ENCODE data around the gene RSPH4A.

Gene RSPH4A

GRCh38 chr6:116615937-116616736, at the start of gene RSPH4A:
RSPH4A (plus strand) TSS chr6:116616479; CDS start chr6:116616624, 145 bp downstream.
- H3K36me3 ChIP-seq (ENCODE audit: insufficient read depth, low read length): no peaks in the 10 kb centered on the region
- peak within 1 kb of the TSS; percentile 92 for H3K4me3 ChIP-seq (ENCODE audit: low read length, poor library complexity, severe bottlenecking)
- H3K79me2 ChIP-seq (ENCODE audit: insufficient read depth, low read length): no peaks in the 10 kb centered on the region
- TF ChIP-seq CTCF (conservative IDR thresholded peaks at IDR 0.05; ENCODE audit: low read length) (peak; percentile 25; the same call in 1 of the 2 replicates), EZH2phosphoT487 (IDR thresholded peaks at IDR 0.05; ENCODE audit: borderline replicate concordance) (no peak)
- peak within 1 kb of the TSS; percentile 97 for H2AFZ ChIP-seq (ENCODE audit: low read length)
- H3K9ac ChIP-seq (ENCODE audit: low read depth, low read length, poor library complexity, severe bottlenecking): peak within 1 kb of the TSS; percentile 69
- H3K9me2 ChIP-seq (replicated peaks; ENCODE audit: low read depth, low read length): no peaks in the 10 kb centered on the region
- H3F3A ChIP-seq (ENCODE audit: low read depth): no peaks in the 10 kb centered on the region
- no peaks in the 10 kb centered on the region for H3K27me3 ChIP-seq (ENCODE audit: insufficient read depth, low read length, poor library complexity, severe bottlenecking)
- no peaks in the 10 kb centered on the region for H3K9me3 ChIP-seq (ENCODE audit: insufficient read depth, low read depth, low read length)
- no peaks in the 10 kb centered on the region for H4K20me1 ChIP-seq (ENCODE audit: insufficient read depth, low read length, poor library complexity, severe bottlenecking)
- H3K4me1 ChIP-seq (ENCODE audit: insufficient read depth, low read length, poor library complexity, severe bottlenecking): peaks cover 14% of the 10 kb centered on the region
- peak within 1 kb of the TSS; percentile 90 for H3K4me2 ChIP-seq (ENCODE audit: low read depth, low read length, poor library complexity, severe bottlenecking)

- peaks cover 15% of the 10 kb centered on the region for H4K20me1 ChIP-seq (ENCODE audit: insufficient read depth, low read length, poor library complexity, severe bottlenecking)
- no peak overlapping the region for H3K4me3 ChIP-seq (ENCODE audit: low read length, poor library complexity, severe bottlenecking)
- peaks cover 25% of the 10 kb centered on the region for H3K4me1 ChIP-seq (ENCODE audit: insufficient read depth, low read length, poor library complexity, severe bottlenecking)
- H3K9me2 ChIP-seq (replicated peaks; ENCODE audit: low read depth, low read length): no peaks in the 10 kb centered on the region
- no peaks in the 10 kb centered on the region for H3K27me3 ChIP-seq (ENCODE audit: insufficient read depth, low read length, poor library complexity, severe bottlenecking)
- H3K4me2 ChIP-seq (ENCODE audit: low read depth, low read length, poor library complexity, severe bottlenecking): no peak overlapping the region
- no peak overlapping the region for H3K9ac ChIP-seq (ENCODE audit: low read depth, low read length, poor library complexity, severe bottlenecking)
- no peak overlapping the region for H2AFZ ChIP-seq (ENCODE audit: low read length)
- H3K79me2 ChIP-seq (ENCODE audit: insufficient read depth, low read length): peaks cover 26% of the 10 kb centered on the region
- TF ChIP-seq CTCF (conservative IDR thresholded peaks at IDR 0.05; ENCODE audit: low read length) (no peak), EZH2phosphoT487 (IDR thresholded peaks at IDR 0.05; ENCODE audit: borderline replicate concordance) (no peak)
- no peaks in the 10 kb centered on the region for H3K36me3 ChIP-seq (ENCODE audit: insufficient read depth, low read length)
- no peaks in the 10 kb centered on the region for H3F3A ChIP-seq (ENCODE audit: low read depth)
- H3K9me3 ChIP-seq (ENCODE audit: insufficient read depth, low read depth, low read length): no peaks in the 10 kb centered on the region
Measured at GRCh38 chr6:116568111-116568510, 48.2 kb upstream of the RSPH4A start.

DNA sequence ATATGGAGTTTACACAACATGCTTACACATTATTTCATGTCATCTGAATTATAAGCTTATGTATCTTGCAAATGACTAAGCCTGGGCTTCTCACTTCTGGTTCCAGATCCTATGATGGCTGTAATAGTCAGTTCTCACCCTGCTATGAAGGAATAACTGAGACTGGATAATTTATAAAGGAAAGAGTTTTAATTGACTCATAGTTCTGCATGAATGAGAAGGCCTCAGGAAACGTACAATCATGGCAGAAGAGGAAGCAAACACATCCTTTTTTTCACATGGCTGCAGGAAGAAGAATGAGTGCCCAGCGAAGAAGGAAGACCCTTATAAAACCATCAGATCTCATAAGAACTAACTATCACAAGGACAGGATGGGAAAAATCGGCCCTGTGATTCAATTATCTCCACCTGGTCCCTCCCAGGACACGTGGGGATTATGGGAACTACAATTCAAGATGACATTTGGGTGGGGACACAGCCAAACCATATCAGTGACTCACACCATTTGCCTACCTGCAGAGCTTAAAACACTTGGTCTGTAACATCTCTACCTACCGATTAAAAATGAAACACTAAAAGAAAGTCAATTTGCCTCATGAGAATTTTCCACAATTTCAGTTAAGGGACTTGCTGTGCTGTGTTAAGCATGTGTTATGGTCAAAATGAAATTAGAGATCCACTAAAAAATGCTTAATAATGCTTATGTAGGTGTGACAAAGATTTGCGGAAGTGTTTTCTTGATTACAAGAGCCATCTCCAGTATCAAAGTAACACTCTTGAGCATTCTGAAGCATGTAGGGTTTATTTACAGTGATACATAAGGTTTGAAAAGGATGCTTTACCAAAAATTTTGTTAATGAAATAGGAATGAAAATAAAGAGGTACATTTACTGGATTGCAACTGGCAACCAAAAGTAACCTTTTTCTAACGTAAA, 47.2 kb upstream of the RSPH4A start:
- H4K20me1 ChIP-seq (ENCODE audit: insufficient read depth, low read length, poor library complexity, severe bottlenecking): peaks cover 19% of the 10 kb centered on the region
- H3K79me2 ChIP-seq (ENCODE audit: insufficient read depth, low read length): peaks cover 36% of the 10 kb centered on the region
- H3K4me1 ChIP-seq (ENCODE audit: insufficient read depth, low read length, poor library complexity, severe bottlenecking): peaks cover 34% of the 10 kb centered on the region
- H3K36me3 ChIP-seq (ENCODE audit: insufficient read depth, low read length): no peaks in the 10 kb centered on the region
- H3K9me2 ChIP-seq (replicated peaks; ENCODE audit: low read depth, low read length): no peaks in the 10 kb centered on the region
- no peaks in the 10 kb centered on the region for H3F3A ChIP-seq (ENCODE audit: low read depth)
- H2AFZ ChIP-seq (ENCODE audit: low read length): no peak overlapping the region
- no peaks in the 10 kb centered on the region for H3K27me3 ChIP-seq (ENCODE audit: insufficient read depth, low read length, poor library complexity, severe bottlenecking)
- peak overlapping the region; percentile 81 for H3K4me2 ChIP-seq (ENCODE audit: low read depth, low read length, poor library complexity, severe bottlenecking)
- TF ChIP-seq CTCF (conservative IDR thresholded peaks at IDR 0.05; ENCODE audit: low read length) (no peak), EZH2phosphoT487 (IDR thresholded peaks at IDR 0.05; ENCODE audit: borderline replicate concordance) (no peak)
- H3K9ac ChIP-seq (ENCODE audit: low read depth, low read length, poor library complexity, severe bottlenecking): peak overlapping the region; percentile 89
- H3K9me3 ChIP-seq (ENCODE audit: insufficient read depth, low read depth, low read length): no peaks in the 10 kb centered on the region
- no peak overlapping the region for H3K4me3 ChIP-seq (ENCODE audit: low read length, poor library complexity, severe bottlenecking)

All from Loucy (cell line).